K562 (cell line): ENCODE measurements around the gene ECI2. TPM values are rescaled to one million over a fixed set of nuclear protein-coding genes. Genes with fewer than 3 reads are reported as not detected.
A peak's percentile ranks its signal among the peaks of the same experiment; 100 is the strongest.

Experiments
- BACH1 ChIP-seq: fragments of 200-800 bp; sonication (Bioruptor generic); IDR thresholded peaks from 2 replicates; pipeline ENCODE4 v1.6.1; 2016; ENCODE audit warnings: missing genetic modification characterization, missing compliant biosample characterization
- CHD4 ChIP-seq: fragments of 200-600 bp; sonication (generic); IDR thresholded peaks from 3 replicates; pipeline ENCODE4 v1.6.1; 2012; ENCODE audit warnings: low read depth, mild to moderate bottlenecking, mixed read lengths, low read length, inconsistent platforms; ENCODE audit not compliant: insufficient read depth, insufficient replicate concordance, poor library complexity, severe bottlenecking
- MECOM ChIP-seq: fragments of 250-450 bp; sonication (Bioruptor Pico); IDR thresholded peaks from 2 replicates; pipeline ENCODE4 v1.8.0; 2022; ENCODE audit warnings: inconsistent platforms
- NCOR1 ChIP-seq: fragments of 450-650 bp; IDR thresholded peaks from 2 replicates; pipeline ENCODE4 v1.6.1; 2016; ENCODE audit warnings: mild to moderate bottlenecking, moderate library complexity
- POU5F1 ChIP-seq: fragments of 150-350 bp; IDR thresholded peaks from 2 replicates; pipeline ENCODE4 v1.6.1; 2014; ENCODE audit warnings: borderline replicate concordance, low read length, low read depth, mild to moderate bottlenecking; ENCODE audit not compliant: partially characterized antibody
- RBM17 ChIP-seq: fragments of 200-400 bp; formaldehyde crosslinking; IDR thresholded peaks from 2 replicates; pipeline ENCODE4 v1.6.1; 2017; ENCODE audit warnings: low read depth, mild to moderate bottlenecking, low read length, borderline replicate concordance
- REST ChIP-seq, 2 experiments: fragments of 450-650 bp; formaldehyde crosslinking in 1 of 2; IDR thresholded peaks; 2 replicates each; pipeline versions ENCODE4 v1.4.0 to v1.6.1; 2014 to 2020; ENCODE audit warnings: mild to moderate bottlenecking in 2 of 2, borderline replicate concordance in 1 of 2, low read depth in 1 of 2
- SNAPC5 ChIP-seq: fragments of 250-450 bp; sonication (Bioruptor Pico); IDR thresholded peaks from 2 replicates; pipeline ENCODE4 v1.8.0; 2021; ENCODE audit warnings: moderate library complexity, mild to moderate bottlenecking, inconsistent platforms
- ZKSCAN3 ChIP-seq: fragments of 250-450 bp; sonication (Bioruptor Pico); IDR thresholded peaks from 2 replicates; pipeline ENCODE4 v1.4.0; 2020
- ZNF347 ChIP-seq: fragments of 450-650 bp; formaldehyde crosslinking; IDR thresholded peaks from 2 replicates; pipeline ENCODE4 v1.4.0; 2020; ENCODE audit warnings: low read depth, mild to moderate bottlenecking, moderate library complexity
- ZNF407 ChIP-seq: fragments of 450-650 bp; IDR thresholded peaks from 2 replicates; pipeline ENCODE4 v1.6.1; 2016; ENCODE audit warnings: low read depth
- ZNF79 ChIP-seq: fragments of 250-450 bp; sonication (Bioruptor Pico); IDR thresholded peaks from 2 replicates; pipeline ENCODE4 v1.4.0; 2020; ENCODE audit warnings: low read depth, mild to moderate bottlenecking, moderate library complexity
- polyA plus RNA-seq, 8 experiments: library from polyadenylated mRNA; depleted of rRNA in 4 of 8; stranded (reverse) in 5 of 8; unstranded in 3 of 8; fragments of >200 nt; fragmentation: Nextera tagmentation in 2 of 8; fragmentation: Illumina TruSeq in 1 of 8; extraction: Ambion mirVana in 2 of 8; extraction: Trizol in 1 of 8; gene quantifications; 2 replicates each; pipeline versions ENCODE4 v1.2.1 to v1.2.3, GENCODE V29; 2011 to 2014; ENCODE audit warnings: inconsistent platforms in 1 of 8, missing spikeins in 1 of 8
- total RNA-seq, 7 experiments: library from RNA; depleted of rRNA in 6 of 7; stranded (reverse); fragments of >200 nt in 6 of 7; fragmentation: Illumina TruSeq in 2 of 7; extraction: Trizol in 2 of 7; gene quantifications; 2 replicates each; pipeline versions ENCODE4 v1.2.1 to v1.2.3, GENCODE V29; 2011 to 2021; ENCODE audit warnings: low replicate concordance in 1 of 7

The ECI2 gene
- total and polyA plus RNA-seq, 9 of the 15 experiments (the other 6 are each of a cell fraction or from before 2014, with no cell fraction given) = 80.7 to 377 (median 142) TPM

GRCh38 chr6:4176907-4177306 lies 41.5 kb upstream of the ECI2 start (continued):
- TF ChIP-seq ZNF407 = no peak
- TF ChIP-seq REST (IDR thresholded peaks at IDR 0.05; ENCODE audit: borderline replicate concordance) = peak; percentile 30; the same call in 1 of the 2 replicates
- no peak for TF ChIP-seq REST (CRISPR knock-in tag; IDR thresholded peaks at IDR 0.05; ENCODE audit: low read depth)
- TF ChIP-seq MECOM (CRISPR knock-in tag) = no peak
- no peak for TF ChIP-seq BACH1 (tag)
- TF ChIP-seq ZKSCAN3 (CRISPR knock-in tag) = no peak
- no peak for TF ChIP-seq SNAPC5
- no peak for TF ChIP-seq RBM17
- peak; percentile 94 for TF ChIP-seq NCOR1
- no peak for TF ChIP-seq ZNF79
- no peak for TF ChIP-seq ZNF347
- no peak for TF ChIP-seq POU5F1
- no peak for TF ChIP-seq CHD4
